Measurements from ENCODE around the gene GPR162.

- no peak for TF ChIP-seq POLR2AphosphoS5 (IDR thresholded peaks at IDR 0.05; ENCODE audit: low read depth, low read length)
- TF ChIP-seq TAF1 (IDR thresholded peaks at IDR 0.05; ENCODE audit: borderline replicate concordance, low read depth, low read length), result no peak
- TF ChIP-seq POLR2A (IDR thresholded peaks at IDR 0.05; ENCODE audit: low read depth, low read length), result no peak
Measured at GRCh38 chr12:6791931-6792520, 29.6 kb upstream of the GPR162 start.
